ENCODE results near the gene SP100. TPM values are rescaled to one million over a fixed set of nuclear protein-coding genes. Genes with fewer than 3 reads are reported as not detected.
"Not testable (repeated sequence)": the region's sequence is repeated elsewhere in the genome, so short reads cannot be mapped to it uniquely, and the experiment has no call there.

Gene SP100
- polyA plus RNA-seq, 1 donor (not counting 4 experiments of a cell fraction or from before 2014, with no cell fraction given): 136 TPM

DNA sequence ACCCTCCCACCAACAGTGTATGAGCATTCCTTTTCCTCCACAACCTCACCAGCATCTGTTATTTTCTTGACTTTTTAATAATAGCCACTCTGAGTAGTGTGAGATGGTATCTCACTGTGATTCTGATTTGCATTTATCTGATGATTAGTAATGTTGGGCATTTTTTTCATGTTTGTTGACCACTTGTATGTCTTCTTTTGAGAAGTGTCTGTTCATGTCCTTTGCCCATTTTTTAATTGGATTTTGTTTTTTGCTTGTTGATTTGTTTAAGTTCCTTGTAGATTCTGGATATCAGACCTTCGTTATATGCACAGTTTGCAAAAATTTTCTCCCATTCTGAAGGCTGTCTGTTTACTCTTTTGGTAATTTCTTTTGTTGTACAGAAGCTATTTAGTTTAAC lies 59.1 kb downstream of the SP100 start:
- H3K9me3 ChIP-seq (ENCODE audit: control insufficient read depth, low read depth, low read length): no peaks in the 10 kb centered on the region
- FAIRE-seq (no peak), DNase-seq (ENCODE audit: low read depth, low spot score) (no peak)
- no peak overlapping the region for H3K27ac ChIP-seq (ENCODE audit: control insufficient read depth, insufficient read depth, low read length)
- no peak overlapping the region for H3K9ac ChIP-seq (ENCODE audit: control insufficient read depth, extremely low read depth, insufficient read depth, low read length)
- H3K4me1 ChIP-seq (ENCODE audit: control insufficient read depth, extremely low read depth, insufficient read depth, low read length): peaks cover 8% of the 10 kb centered on the region
- no peak for TF ChIP-seq EZH2 (IDR thresholded peaks at IDR 0.05; ENCODE audit: low read length)
- TF ChIP-seq, protein P1, sequence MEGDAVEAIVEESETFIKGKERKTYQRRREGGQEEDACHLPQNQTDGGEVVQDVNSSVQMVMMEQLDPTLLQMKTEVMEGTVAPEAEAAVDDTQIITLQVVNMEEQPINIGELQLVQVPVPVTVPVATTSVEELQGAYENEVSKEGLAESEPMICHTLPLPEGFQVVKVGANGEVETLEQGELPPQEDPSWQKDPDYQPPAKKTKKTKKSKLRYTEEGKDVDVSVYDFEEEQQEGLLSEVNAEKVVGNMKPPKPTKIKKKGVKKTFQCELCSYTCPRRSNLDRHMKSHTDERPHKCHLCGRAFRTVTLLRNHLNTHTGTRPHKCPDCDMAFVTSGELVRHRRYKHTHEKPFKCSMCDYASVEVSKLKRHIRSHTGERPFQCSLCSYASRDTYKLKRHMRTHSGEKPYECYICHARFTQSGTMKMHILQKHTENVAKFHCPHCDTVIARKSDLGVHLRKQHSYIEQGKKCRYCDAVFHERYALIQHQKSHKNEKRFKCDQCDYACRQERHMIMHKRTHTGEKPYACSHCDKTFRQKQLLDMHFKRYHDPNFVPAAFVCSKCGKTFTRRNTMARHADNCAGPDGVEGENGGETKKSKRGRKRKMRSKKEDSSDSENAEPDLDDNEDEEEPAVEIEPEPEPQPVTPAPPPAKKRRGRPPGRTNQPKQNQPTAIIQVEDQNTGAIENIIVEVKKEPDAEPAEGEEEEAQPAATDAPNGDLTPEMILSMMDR (optimal IDR thresholded peaks at IDR 0.05 in 1 of 3, IDR thresholded peaks at IDR 0.05 in 1 of 3, conservative IDR thresholded peaks at IDR 0.05 in 1 of 3; ENCODE audit: extremely low read depth in 1 of 3, insufficient read depth in 2 of 3, low read length in 3 of 3): no peak
- no peak overlapping the region for H2AFZ ChIP-seq (ENCODE audit: control insufficient read depth, low read length)
- H3K79me2 ChIP-seq (ENCODE audit: control insufficient read depth, insufficient read depth, low read length): no peaks in the 10 kb centered on the region
- no peaks in the 10 kb centered on the region for H3K27me3 ChIP-seq (ENCODE audit: control insufficient read depth, extremely low read depth, insufficient read depth, low read length)
- no peak overlapping the region for H3K4me2 ChIP-seq (ENCODE audit: control insufficient read depth, extremely low read depth, insufficient read depth, low read depth, low read length)
- H4K20me1 ChIP-seq (ENCODE audit: control insufficient read depth, extremely low read depth, insufficient read depth, low read length): no peaks in the 10 kb centered on the region
- no peak overlapping the region for H3K4me3 ChIP-seq (ENCODE audit: control insufficient read depth in 2 of 3, extremely low read depth in 1 of 3, insufficient read depth in 2 of 3, low read depth in 1 of 3, low read length in 3 of 3)
- no peaks in the 10 kb centered on the region for H3K9me1 ChIP-seq (ENCODE audit: control insufficient read depth, extremely low read depth, insufficient read depth, low read length)
- peaks cover 3 to 9% of the 10 kb centered on the region in 2 experiments for H3K36me3 ChIP-seq (ENCODE audit: control insufficient read depth in 2 of 2, extremely low read depth in 1 of 2, insufficient read depth in 2 of 2, low read length in 2 of 2)
- dilution Hi-C loops (cut with MboI; ENCODE audit: extremely low pct_ligation_motif_present, low sequenced_read_pairs): no loop called here

DNA sequence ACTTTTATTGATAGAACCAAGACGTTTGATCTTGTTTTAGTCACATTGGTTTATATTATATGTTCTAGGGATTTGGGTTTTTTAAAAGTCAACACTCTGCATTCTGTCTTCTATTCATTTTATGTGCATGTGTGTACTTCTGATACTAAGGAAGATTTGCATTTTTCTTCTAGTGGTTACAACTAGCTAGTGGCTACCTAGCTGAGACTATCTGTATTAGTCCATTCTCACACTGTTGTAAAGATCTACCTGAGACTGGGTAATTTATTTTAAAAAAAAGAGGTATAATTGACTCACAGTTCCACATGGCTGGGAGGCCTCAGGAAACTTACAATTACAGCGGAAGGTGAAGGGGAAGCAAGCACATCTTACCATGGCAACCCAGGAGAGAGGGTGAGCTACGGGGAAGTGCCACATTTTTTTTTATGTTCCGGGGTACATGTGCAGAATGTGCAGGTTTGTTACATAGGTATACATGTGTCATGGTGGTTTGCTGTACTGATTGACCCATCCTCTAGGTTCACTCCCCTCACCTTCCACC lies 69.9 kb downstream of the SP100 start:
- dilution Hi-C loops (cut with MboI; ENCODE audit: extremely low pct_ligation_motif_present, low sequenced_read_pairs): no loop called here
- Histone ChIP-seq H3K4me3 (ENCODE audit: control insufficient read depth in 2 of 3, extremely low read depth in 1 of 3, insufficient read depth in 2 of 3, low read depth in 1 of 3, low read length in 3 of 3) (no peak overlapping the region), H3K27me3 (ENCODE audit: control insufficient read depth, extremely low read depth, insufficient read depth, low read length) (no peaks in the 10 kb centered on the region), H3K27ac (ENCODE audit: control insufficient read depth, insufficient read depth, low read length) (no peak overlapping the region), H3K9me1 (ENCODE audit: control insufficient read depth, extremely low read depth, insufficient read depth, low read length) (no peaks in the 10 kb centered on the region), H3K36me3 (ENCODE audit: control insufficient read depth in 2 of 2, extremely low read depth in 1 of 2, insufficient read depth in 2 of 2, low read length in 2 of 2) (peaks cover 0 to 8% of the 10 kb centered on the region in 2 experiments), H3K4me1 (ENCODE audit: control insufficient read depth, extremely low read depth, insufficient read depth, low read length) (no peaks in the 10 kb centered on the region), H3K9me3 (ENCODE audit: control insufficient read depth, low read depth, low read length) (no peaks in the 10 kb centered on the region), H2AFZ (ENCODE audit: control insufficient read depth, low read length) (no peak overlapping the region), H3K79me2 (ENCODE audit: control insufficient read depth, insufficient read depth, low read length) (no peaks in the 10 kb centered on the region), H4K20me1 (ENCODE audit: control insufficient read depth, extremely low read depth, insufficient read depth, low read length) (no peaks in the 10 kb centered on the region), H3K4me2 (ENCODE audit: control insufficient read depth, extremely low read depth, insufficient read depth, low read depth, low read length) (no peak overlapping the region), H3K9ac (ENCODE audit: control insufficient read depth, extremely low read depth, insufficient read depth, low read length) (no peak overlapping the region)
- DNase-seq (ENCODE audit: low read depth, low spot score) (no peak), FAIRE-seq (no peak)
- TF ChIP-seq, protein P1 (optimal IDR thresholded peaks at IDR 0.05 in 1 of 3, IDR thresholded peaks at IDR 0.05 in 1 of 3, conservative IDR thresholded peaks at IDR 0.05 in 1 of 3; ENCODE audit: extremely low read depth in 1 of 3, insufficient read depth in 2 of 3, low read length in 3 of 3): no peak
- no peak for TF ChIP-seq EZH2 (IDR thresholded peaks at IDR 0.05; ENCODE audit: low read length)

DNA sequence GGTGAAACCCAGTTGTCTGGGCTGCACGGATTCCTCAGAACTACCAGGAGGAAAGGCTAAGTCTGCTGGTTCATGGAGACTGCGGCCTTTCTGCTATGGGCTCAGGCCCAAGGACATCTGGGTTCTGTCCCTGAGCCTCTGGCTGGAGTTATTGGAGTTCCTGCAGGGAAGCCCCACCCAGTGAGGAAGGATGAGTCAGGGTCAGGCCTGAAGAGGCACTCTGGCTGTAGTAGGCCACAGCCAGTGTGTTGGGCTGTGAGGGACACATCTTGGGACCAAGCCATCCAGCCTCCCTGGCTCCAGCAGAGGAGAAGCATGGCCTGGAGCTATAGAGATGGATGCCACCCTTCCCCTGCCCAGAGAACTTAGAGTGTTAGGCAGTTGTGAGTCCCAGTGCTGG lies 75.2 kb downstream of the SP100 start:
- dilution Hi-C loops (cut with MboI; ENCODE audit: extremely low pct_ligation_motif_present, low sequenced_read_pairs); H3K79me2 ChIP-seq (ENCODE audit: control insufficient read depth, insufficient read depth, low read length); H4K20me1 ChIP-seq (ENCODE audit: control insufficient read depth, extremely low read depth, insufficient read depth, low read length); H3K4me1 ChIP-seq (ENCODE audit: control insufficient read depth, extremely low read depth, insufficient read depth, low read length); DNase-seq (ENCODE audit: low read depth, low spot score); H3K27me3 ChIP-seq (ENCODE audit: control insufficient read depth, extremely low read depth, insufficient read depth, low read length); FAIRE-seq; H3K27ac ChIP-seq (ENCODE audit: control insufficient read depth, insufficient read depth, low read length); H3K9ac ChIP-seq (ENCODE audit: control insufficient read depth, extremely low read depth, insufficient read depth, low read length); H3K9me1 ChIP-seq (ENCODE audit: control insufficient read depth, extremely low read depth, insufficient read depth, low read length); H3K4me2 ChIP-seq (ENCODE audit: control insufficient read depth, extremely low read depth, insufficient read depth, low read depth, low read length); H3K4me3 ChIP-seq (ENCODE audit: control insufficient read depth in 2 of 3, extremely low read depth in 1 of 3, insufficient read depth in 2 of 3, low read depth in 1 of 3, low read length in 3 of 3); H3K9me3 ChIP-seq (ENCODE audit: control insufficient read depth, low read depth, low read length); H2AFZ ChIP-seq (ENCODE audit: control insufficient read depth, low read length): not testable (repeated sequence)
- peaks cover 12 to 21% of the 10 kb centered on the region in 2 experiments for H3K36me3 ChIP-seq (ENCODE audit: control insufficient read depth in 2 of 2, extremely low read depth in 1 of 2, insufficient read depth in 2 of 2, low read length in 2 of 2)
